Mucosa of descending colon (tissue), 3 donors: ENCODE data around the gene GUCA1A. TPM values are rescaled to one million over a fixed set of nuclear protein-coding genes. Genes with fewer than 3 reads are reported as not detected.
"Not testable (repeated sequence)": the region's sequence is repeated elsewhere in the genome, so short reads cannot be mapped to it uniquely, and the experiment has no call there.

ENCODE experiments used
- ATAC-seq: fragments of 200-7000 bp; cut with Tn5 transposase; one replicate; pipeline ENCODE4 v1.9.1; 2020; ENCODE audit warnings: mild to moderate bottlenecking, moderate library complexity
- DNase-seq, 3 donors: peaks; one replicate each; pipeline ENCODE4 v3.0.0-alpha.2; 2020
- H3K36me3 ChIP-seq: fragments of 200-600 bp; one replicate; pipeline ENCODE4 v1.8.0; 2021; ENCODE audit warnings: low read depth, mild to moderate bottlenecking
- H3K4me1 ChIP-seq: fragments of 200-600 bp; one replicate; pipeline ENCODE4 v1.8.0; 2021; ENCODE audit warnings: low read depth, mild to moderate bottlenecking
- H3K4me3 ChIP-seq: fragments of 200-600 bp; one replicate; pipeline ENCODE4 v1.8.0; 2021; ENCODE audit warnings: mild to moderate bottlenecking
- H3K9me3 ChIP-seq: fragments of 200-600 bp; one replicate; pipeline ENCODE4 v1.8.0; 2021; ENCODE audit warnings: mild to moderate bottlenecking
- intact Hi-C, 2 donors: fragments of 100-400 bp; cut with DNase I in 1 of 2; cut with micrococcal nuclease in 1 of 2; formaldehyde crosslinking; loops; one replicate each; pipeline versions ENCODE4 v1.11.0 to v1.11.1; 2022; cut with DNase I, micrococcal nuclease
- total RNA-seq, 3 donors: library from RNA; stranded (reverse); fragmentation: NEBNext Ultra II Directional in 2 of 3; extraction: Animal tissue kit (Norgen Biotek cat#: 25700) in 2 of 3; gene quantifications; one replicate each; pipeline versions ENCODE4 v1.2.1 to v1.2.4, GENCODE V29; 2021 to 2023
- TF ChIP-seq, protein P1 (sequence below): fragments of 200-600 bp; IDR thresholded peaks from one replicate; pipeline ENCODE4 v1.8.0; 2022; ENCODE audit warnings: antibody characterized with exemption, mild to moderate bottlenecking
- donor health status: DM: no; HTN: no; CAD: no; lungs with moderate emphysema.
- donor health status: DM: no; HTN: no; CAD: no.
- donor health status: DM: no; HTN: yes; CAD: no.

GUCA1A gene
- total RNA-seq, 3 donors from 2014 or later: not detected

DNA sequence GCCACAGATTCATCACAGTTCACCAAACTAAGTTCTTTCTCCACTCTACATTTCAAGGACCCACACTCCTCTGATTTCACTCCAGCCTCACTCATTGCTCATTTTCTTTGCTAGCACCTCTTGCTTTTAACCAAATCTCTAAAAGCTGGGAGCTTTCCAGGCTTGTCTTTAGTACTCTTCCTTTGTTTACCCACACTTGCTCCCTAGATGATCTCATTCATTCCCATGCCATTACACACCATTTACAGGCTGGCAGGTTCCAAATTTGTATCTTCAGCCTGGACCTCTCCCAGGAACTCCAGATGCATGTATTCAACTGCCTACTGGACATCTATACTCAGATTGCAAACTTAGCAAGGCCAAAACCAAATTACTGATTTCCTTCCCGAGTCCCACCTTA, 26.9 kb downstream of the GUCA1A start:
- no peaks in the 10 kb centered on the region for H3K9me3 ChIP-seq
- DNase-seq: peak in 1 of 3 donors; percentile 36
- H3K36me3 ChIP-seq: no peaks in the 10 kb centered on the region
- no peak overlapping the region for H3K4me3 ChIP-seq
- peaks cover 6% of the 10 kb centered on the region for H3K4me1 ChIP-seq
- TF ChIP-seq, protein P1, sequence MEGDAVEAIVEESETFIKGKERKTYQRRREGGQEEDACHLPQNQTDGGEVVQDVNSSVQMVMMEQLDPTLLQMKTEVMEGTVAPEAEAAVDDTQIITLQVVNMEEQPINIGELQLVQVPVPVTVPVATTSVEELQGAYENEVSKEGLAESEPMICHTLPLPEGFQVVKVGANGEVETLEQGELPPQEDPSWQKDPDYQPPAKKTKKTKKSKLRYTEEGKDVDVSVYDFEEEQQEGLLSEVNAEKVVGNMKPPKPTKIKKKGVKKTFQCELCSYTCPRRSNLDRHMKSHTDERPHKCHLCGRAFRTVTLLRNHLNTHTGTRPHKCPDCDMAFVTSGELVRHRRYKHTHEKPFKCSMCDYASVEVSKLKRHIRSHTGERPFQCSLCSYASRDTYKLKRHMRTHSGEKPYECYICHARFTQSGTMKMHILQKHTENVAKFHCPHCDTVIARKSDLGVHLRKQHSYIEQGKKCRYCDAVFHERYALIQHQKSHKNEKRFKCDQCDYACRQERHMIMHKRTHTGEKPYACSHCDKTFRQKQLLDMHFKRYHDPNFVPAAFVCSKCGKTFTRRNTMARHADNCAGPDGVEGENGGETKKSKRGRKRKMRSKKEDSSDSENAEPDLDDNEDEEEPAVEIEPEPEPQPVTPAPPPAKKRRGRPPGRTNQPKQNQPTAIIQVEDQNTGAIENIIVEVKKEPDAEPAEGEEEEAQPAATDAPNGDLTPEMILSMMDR: no peak
- intact Hi-C loops: no loop called here
- peak; percentile 48 for ATAC-seq

DNA sequence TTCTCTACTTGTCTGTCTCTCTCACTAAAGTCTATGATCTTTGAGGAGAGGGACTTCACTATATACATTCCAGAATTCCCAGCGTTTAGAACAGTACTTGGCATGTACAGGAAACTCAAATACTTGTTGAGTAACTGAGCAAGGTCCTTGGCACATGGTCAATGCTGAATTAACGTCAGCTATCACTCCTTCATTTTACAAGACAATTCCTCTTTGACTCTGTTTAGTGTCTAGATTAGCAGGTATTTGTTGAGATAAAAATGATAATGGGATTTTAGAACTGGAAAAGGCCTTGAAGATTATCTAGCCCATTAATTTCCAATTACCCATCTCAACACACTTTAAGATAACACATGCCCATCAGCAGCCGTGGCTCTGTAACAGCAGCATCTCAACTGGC, 28.2 kb downstream of the GUCA1A start:
- DNase-seq: no peak
- no peak overlapping the region for H3K4me3 ChIP-seq
- intact Hi-C loops: no loop called here
- no peak for ATAC-seq
- H3K4me1 ChIP-seq: peaks cover 6% of the 10 kb centered on the region
- no peaks in the 10 kb centered on the region for H3K9me3 ChIP-seq
- H3K36me3 ChIP-seq: no peaks in the 10 kb centered on the region
- TF ChIP-seq, protein P1: no peak

DNA sequence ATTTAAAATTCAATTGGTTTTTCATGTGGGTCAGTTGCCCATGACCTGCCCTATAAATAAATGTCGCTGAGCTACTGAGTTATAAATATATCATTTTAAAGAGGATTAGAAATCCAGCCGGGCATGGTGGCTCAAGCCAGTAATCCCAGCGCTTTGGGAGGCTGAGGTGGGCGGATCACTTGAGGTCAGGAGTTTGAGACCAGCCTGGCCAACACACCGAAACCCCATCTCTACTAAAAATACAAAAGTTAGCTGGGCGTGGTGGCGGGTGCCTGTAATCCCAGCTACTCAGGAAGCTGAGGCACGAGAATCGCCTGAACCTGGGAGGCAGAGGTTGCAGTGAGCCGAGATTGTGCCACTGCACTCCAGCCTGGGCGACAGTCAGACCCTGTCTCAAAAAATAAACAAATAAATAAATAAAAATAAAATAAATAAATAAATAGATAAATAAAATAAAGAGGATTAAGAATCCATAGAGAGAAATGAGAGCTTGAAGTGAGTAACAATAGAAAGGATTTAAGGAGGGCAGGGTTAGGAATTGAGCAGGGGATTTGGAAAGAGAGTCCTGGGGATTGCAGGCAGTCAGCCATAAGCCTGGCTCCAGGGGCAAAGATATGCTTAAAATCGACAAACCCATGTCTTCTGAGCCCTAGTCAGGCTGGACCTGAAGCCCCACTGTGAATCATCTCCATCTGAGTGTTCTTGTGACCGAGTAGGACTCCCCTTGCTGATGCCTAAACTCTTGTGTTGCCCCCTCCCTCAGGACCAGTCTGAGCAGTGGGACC, 29.2 kb downstream of the GUCA1A start:
- intact Hi-C loops, H3K9me3 ChIP-seq, DNase-seq, H3K4me1 ChIP-seq, H3K36me3 ChIP-seq, ATAC-seq, H3K4me3 ChIP-seq: not testable (repeated sequence)

DNA sequence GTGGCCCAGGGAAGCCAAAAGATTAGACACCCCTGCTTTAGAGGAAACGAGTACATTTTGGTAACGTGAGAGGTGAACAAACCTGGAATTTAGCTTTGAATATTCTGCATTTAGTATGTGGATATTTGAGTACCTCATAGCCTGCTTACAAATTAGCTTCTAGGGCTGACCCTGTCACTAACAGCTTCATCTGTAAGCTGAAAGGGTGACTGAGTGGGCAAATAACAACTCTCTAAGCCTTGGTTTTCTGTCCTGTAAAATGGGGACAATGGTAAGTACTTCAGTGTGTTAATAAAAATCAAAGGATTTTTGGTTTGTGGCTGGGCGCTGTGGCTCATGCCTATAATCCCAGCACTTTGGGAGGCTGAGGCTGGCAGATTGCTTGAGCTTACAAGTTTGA, 30.0 kb downstream of the GUCA1A start:
- H3K4me3 ChIP-seq: no peak overlapping the region
- peaks cover 6% of the 10 kb centered on the region for H3K4me1 ChIP-seq
- TF ChIP-seq, protein P1: no peak
- no peaks in the 10 kb centered on the region for H3K36me3 ChIP-seq
- DNase-seq (no peak), ATAC-seq (no peak)
- H3K9me3 ChIP-seq: no peaks in the 10 kb centered on the region
- intact Hi-C loops: no loop called here

DNA sequence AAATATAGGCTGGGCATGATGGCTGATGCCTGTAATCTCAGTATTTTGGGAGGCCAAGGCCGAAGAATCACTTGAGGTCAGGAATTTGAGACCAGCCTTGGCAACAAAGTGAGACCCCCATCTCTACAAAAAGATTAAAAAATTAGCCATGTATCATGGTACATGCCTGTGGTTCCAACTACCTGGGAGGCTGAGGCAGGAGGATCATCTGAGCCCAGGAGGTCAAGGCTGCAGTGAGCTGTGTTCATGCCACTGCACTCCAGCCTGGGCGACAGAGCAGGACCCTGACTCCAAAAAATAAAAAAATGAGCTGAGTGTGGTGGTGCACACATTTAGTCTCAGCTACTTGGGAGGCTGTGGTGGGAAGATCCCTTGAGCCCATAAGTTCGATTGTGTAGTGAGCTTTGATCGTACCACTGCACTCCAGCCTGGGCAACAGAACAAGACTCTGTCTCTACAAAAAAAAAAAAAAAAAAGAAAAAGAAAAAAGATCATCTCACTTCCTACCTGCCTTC, 31.7 kb downstream of the GUCA1A start:
- Histone ChIP-seq H3K4me3 (no peak overlapping the region), H3K4me1 (peaks cover 6% of the 10 kb centered on the region), H3K36me3 (peaks cover 3% of the 10 kb centered on the region), H3K9me3 (no peaks in the 10 kb centered on the region)
- TF ChIP-seq, protein P1: no peak
- intact Hi-C loops: no loop called here
- no peak for DNase-seq
- no peak for ATAC-seq

DNA sequence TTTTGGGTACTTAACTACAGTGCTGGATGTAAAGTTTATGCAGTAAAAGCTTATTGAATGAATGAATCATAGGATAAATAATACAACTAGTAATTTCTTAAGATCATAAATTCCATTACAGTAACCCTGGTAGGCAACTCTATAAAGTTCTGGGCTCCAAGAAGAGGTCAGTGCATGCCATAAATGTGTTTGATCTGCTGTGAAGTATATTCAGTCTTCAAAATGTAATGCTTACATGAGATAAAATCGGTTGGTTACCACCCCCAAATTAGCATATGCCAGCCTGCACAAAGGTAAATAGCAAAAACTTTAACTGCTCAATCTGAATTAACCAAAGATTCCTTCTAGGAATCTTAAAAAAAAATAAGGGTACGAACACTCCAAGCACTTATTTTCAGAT, 34.4 kb downstream of the GUCA1A start:
- H3K9me3 ChIP-seq, DNase-seq, H3K4me1 ChIP-seq, ATAC-seq, intact Hi-C loops, H3K4me3 ChIP-seq: not testable (repeated sequence)
- H3K36me3 ChIP-seq: peaks cover 11% of the 10 kb centered on the region
